BLaER1 treated with 17β-estradiol and CSF1 and Interleukin-3, amounts not matched to agents 10 nM and 100 nM (cell line): ENCODE results near the gene SLC9A8.

Experiments
- H3K27ac ChIP-seq, 11 experiments: shearing (Covaris generic); formaldehyde crosslinking; 2 replicates each; pipeline ENCODE4 v1.8.1; 2022
- H3K27me3 ChIP-seq, 11 experiments: shearing (Covaris generic); formaldehyde crosslinking; 2 replicates each; pipeline ENCODE4 v1.8.1; 2022
- H3K36me3 ChIP-seq, 11 experiments: shearing (Covaris generic); formaldehyde crosslinking; 2 replicates each; pipeline ENCODE4 v1.8.1; 2022
- H3K4me1 ChIP-seq, 10 experiments: shearing (Covaris generic); formaldehyde crosslinking; 2 replicates each; pipeline ENCODE4 v1.8.1; 2022
- H3K4me2 ChIP-seq, 11 experiments: shearing (Covaris generic); formaldehyde crosslinking; 2 replicates each; pipeline ENCODE4 v1.8.1; 2022
- H3K4me3 ChIP-seq, 10 experiments: shearing (Covaris generic); formaldehyde crosslinking; 2 replicates each; pipeline ENCODE4 v1.8.1; 2022
- H3K9ac ChIP-seq, 11 experiments: shearing (Covaris generic); formaldehyde crosslinking; 2 replicates each; pipeline ENCODE4 v1.8.1; 2022
- H3K9me3 ChIP-seq, 11 experiments: shearing (Covaris generic); formaldehyde crosslinking; replicated peaks in 1 of 11; 2 replicates each; pipeline ENCODE4 v1.8.1; 2022
- H4K20me1 ChIP-seq, 11 experiments: shearing (Covaris generic); formaldehyde crosslinking; 2 replicates each; pipeline ENCODE4 v1.8.1; 2022
- Cebpa-rat ChIP-seq, 11 experiments: shearing (Covaris generic); IDR thresholded peaks; 2 replicates each; pipeline ENCODE4 v1.8.1; 2022

Gene SLC9A8

DNA sequence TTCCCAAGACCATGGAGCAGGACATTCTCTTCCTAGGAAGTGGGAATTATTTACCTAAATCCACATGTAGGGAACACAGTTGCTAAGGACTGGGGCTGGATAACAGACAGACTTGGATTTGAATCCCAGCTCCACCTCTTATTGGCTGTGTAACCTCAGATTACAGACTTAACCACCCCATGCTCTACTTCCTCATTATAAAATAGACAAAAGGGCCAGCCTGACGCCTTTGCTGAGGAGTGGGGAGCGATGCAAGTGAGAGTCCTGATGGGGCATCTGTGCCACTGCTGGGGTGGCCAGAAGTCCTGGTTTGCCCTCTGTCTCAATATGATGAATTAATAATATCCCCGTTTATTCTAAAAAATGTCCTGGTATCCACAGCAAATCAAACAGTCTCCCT is 55.9 kb downstream of the SLC9A8 start:
- TF ChIP-seq Cebpa-rat (IDR thresholded peaks at IDR 0.05), result no peak
- H4K20me1 ChIP-seq, result no peaks in the 10 kb centered on the region; a peak in 1 of 22 replicates
- no peak overlapping the region for H3K4me3 ChIP-seq
- peak overlapping the region; percentile 54 to 87 (median 70) for H3K4me2 ChIP-seq
- peak overlapping the region in 8 of 11 experiments; percentile 11 to 38 (median 23); a peak in 6 of 22 replicates for H3K9ac ChIP-seq
- H3K4me1 ChIP-seq, result peaks cover 13 to 19% (median 16%) of the 10 kb centered on the region in 10 experiments
- H3K36me3 ChIP-seq, result peaks cover 17 to 66% (median 25%) of the 10 kb centered on the region in 11 experiments
- no peaks in the 10 kb centered on the region for H3K9me3 ChIP-seq
- H3K27ac ChIP-seq, result peak overlapping the region in 8 of 11 experiments; percentile 30 to 66 (median 52); a peak in 13 of 22 replicates
- no peaks in the 10 kb centered on the region for H3K27me3 ChIP-seq

DNA sequence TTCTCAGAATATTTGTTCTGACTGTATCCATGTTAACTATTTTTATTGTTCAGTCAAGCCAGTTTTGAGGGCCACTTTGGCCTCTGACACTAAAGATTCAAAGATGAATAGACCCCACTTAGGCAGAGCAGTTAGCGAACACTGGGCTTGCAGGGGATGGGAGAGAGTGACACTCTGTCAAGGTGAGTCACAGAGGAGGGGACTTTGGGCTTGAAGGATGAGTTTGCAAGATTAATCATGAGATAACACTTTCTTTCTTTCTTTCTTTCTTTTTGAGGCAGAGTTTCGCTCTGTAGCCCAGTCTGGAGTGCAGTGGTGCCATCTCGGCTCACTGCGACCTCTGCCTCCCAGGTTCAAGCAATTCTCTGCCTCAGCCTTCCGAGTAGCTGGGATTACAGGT is 56.3 kb downstream of the SLC9A8 start:
- Histone ChIP-seq H3K4me2 (peak overlapping the region in 5 of 11 experiments; percentile 54 to 80 (median 73); a peak in 9 of 22 replicates), H3K9ac (no peak overlapping the region), H3K4me1 (peaks cover 13 to 19% (median 16%) of the 10 kb centered on the region in 10 experiments), H4K20me1 (no peaks in the 10 kb centered on the region; a peak in 1 of 22 replicates), H3K36me3 (peaks cover 16 to 62% (median 23%) of the 10 kb centered on the region in 11 experiments), H3K4me3 (no peak overlapping the region), H3K27me3 (no peaks in the 10 kb centered on the region), H3K27ac (peak overlapping the region in 4 of 11 experiments; percentile 45 to 64 (median 60); a peak in 5 of 22 replicates), H3K9me3 (no peaks in the 10 kb centered on the region)
- no peak for TF ChIP-seq Cebpa-rat (IDR thresholded peaks at IDR 0.05)

DNA sequence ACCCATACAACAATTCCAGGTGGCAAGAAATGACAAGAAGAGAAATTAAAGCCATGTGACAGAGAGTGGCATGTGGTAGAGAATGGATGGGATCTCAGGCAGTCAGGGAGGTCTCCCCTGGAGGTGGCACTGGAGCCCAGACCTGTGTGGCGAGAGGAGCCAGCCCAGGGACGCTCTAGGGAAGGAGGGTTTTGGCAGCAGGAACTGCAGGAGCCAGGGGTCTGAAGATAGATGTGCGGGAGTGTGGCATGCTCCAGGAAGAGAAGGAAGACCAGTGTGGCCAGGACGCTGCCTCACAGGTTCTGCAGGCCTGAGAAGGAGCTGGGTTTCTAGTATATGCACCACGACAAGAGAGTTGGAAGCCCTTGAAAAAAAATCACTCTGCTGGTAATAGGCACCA is 57.6 kb downstream of the SLC9A8 start:
- peaks cover 13 to 19% (median 16%) of the 10 kb centered on the region in 10 experiments for H3K4me1 ChIP-seq
- no peak overlapping the region for H3K27ac ChIP-seq
- H3K36me3 ChIP-seq, result peaks cover 5 to 61% (median 20%) of the 10 kb centered on the region in 11 experiments; a peak in 20 of 22 replicates
- H3K4me3 ChIP-seq, result no peak overlapping the region
- H3K27me3 ChIP-seq, result no peaks in the 10 kb centered on the region
- H3K9ac ChIP-seq, result no peak overlapping the region
- H4K20me1 ChIP-seq, result no peaks in the 10 kb centered on the region; a peak in 1 of 22 replicates
- H3K4me2 ChIP-seq, result no peak overlapping the region
- H3K9me3 ChIP-seq, result no peaks in the 10 kb centered on the region
- TF ChIP-seq Cebpa-rat (IDR thresholded peaks at IDR 0.05), result no peak

DNA sequence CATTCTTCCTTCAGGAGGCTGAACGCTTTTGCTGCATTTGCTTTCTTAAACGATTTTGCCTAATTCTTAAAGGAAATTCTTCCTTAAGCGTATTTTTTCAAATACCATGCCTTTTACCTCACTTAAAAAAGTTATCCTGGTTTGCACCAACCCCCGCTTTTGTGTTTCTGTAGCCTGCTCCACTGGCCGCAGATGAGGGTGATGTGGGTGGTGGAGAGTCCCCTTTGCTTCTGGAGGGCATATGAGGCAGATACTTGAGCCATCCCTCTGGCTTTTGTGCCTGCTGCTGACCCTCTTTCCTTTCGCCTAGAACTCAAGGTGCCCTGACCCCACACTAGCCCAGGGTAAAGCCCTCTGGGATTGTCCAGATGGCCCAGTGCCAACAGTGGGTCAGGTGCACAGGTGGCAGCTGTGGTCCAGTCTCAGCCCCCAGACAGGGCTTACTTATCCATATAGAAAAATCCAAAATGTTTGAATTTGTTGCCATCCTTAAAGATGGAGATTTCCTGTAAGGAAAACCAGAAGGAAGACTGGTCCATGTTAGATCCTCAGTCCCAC is 58.8 kb downstream of the SLC9A8 start:
- H3K27me3 ChIP-seq, result no peaks in the 10 kb centered on the region
- H3K9me3 ChIP-seq, result no peaks in the 10 kb centered on the region
- H3K4me2 ChIP-seq, result no peak overlapping the region
- no peak overlapping the region for H3K4me3 ChIP-seq
- TF ChIP-seq Cebpa-rat (IDR thresholded peaks at IDR 0.05), result no peak
- H3K36me3 ChIP-seq, result peaks cover 4 to 66% (median 18%) of the 10 kb centered on the region in 11 experiments; a peak in 16 of 22 replicates
- no peak overlapping the region for H3K27ac ChIP-seq
- H4K20me1 ChIP-seq, result no peaks in the 10 kb centered on the region; a peak in 1 of 22 replicates
- H3K9ac ChIP-seq, result no peak overlapping the region
- peaks cover 13 to 19% (median 16%) of the 10 kb centered on the region in 10 experiments for H3K4me1 ChIP-seq

DNA sequence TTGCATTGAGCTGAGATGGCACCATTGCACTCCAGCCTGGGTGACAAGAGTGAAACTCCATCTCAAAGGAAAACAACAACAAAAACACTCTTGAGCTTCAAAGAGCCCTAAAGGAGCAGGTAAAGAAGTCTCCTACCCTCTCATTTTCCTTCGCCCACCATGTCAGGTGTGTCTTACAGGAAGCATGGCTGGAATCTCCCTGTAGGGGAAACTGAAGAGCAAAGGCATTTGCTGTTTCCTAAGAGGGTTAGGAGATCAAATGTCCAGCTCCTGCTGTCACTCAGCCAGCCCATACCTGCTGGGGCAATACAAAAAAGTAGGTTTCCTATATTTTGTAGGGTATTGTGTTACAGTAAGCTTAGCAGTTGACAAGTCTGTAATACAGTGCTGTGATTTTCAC is 59.4 kb downstream of the SLC9A8 start:
- TF ChIP-seq Cebpa-rat (IDR thresholded peaks at IDR 0.05), result no peak
- Histone ChIP-seq H3K9me3 (no peaks in the 10 kb centered on the region), H3K9ac (no peak overlapping the region), H3K4me1 (peaks cover 13 to 19% (median 16%) of the 10 kb centered on the region in 10 experiments), H3K27me3 (no peaks in the 10 kb centered on the region), H3K27ac (no peak overlapping the region), H4K20me1 (no peaks in the 10 kb centered on the region; a peak in 1 of 22 replicates), H3K4me2 (no peak overlapping the region), H3K4me3 (no peak overlapping the region), H3K36me3 (peaks cover 4 to 72% (median 20%) of the 10 kb centered on the region in 11 experiments; a peak in 16 of 22 replicates)

DNA sequence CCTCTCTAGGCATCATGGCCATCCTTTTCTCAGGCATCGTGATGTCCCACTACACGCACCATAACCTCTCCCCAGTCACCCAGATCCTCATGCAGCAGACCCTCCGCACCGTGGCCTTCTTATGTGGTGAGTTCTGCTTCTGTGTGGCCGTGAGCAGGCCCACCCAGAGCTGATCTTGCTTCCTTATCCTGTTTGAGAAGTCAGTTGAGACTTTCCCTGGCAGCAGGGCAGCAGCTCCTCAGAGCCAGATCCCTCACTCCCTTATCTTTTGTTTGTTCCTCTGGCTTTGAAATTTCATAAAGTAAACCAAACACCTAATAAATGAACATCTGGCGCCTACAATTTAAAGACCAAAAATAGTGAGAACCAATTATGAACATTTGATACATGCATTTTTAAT is 62.1 kb downstream of the SLC9A8 start:
- Histone ChIP-seq H3K4me2 (no peak overlapping the region), H3K9me3 (no peaks in the 10 kb centered on the region), H3K36me3 (peaks cover 8 to 90% (median 30%) of the 10 kb centered on the region in 11 experiments; a peak in 18 of 22 replicates), H3K9ac (no peak overlapping the region), H4K20me1 (no peaks in the 10 kb centered on the region; a peak in 1 of 22 replicates), H3K27me3 (no peaks in the 10 kb centered on the region), H3K27ac (no peak overlapping the region), H3K4me1 (no peaks in the 10 kb centered on the region), H3K4me3 (no peak overlapping the region)
- TF ChIP-seq Cebpa-rat (IDR thresholded peaks at IDR 0.05), result no peak

DNA sequence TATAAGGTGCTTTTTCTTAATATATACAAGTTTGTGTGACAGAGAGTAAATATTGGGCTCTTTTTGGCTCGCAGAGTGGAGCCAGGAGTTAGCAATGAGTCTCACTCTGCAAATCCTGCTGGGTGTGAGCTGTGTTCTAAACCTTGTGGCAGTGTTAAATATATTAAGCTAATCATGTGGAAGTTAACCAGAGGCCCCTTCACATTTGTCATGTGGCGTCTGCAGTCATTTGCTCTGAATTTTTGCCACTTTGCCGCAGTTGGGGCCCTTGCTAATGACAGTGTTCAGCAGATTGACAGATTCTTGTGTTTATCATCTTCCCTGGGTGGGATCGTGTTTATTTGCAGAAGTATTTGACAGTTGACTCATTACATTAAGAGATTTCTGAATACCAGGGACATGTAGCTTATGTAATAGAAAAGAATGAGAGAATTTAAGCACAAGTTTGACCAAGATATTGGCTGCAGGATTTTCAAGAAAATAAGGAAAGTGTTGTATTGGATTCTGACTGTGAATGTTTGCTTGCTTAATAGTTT is 64.8 kb downstream of the SLC9A8 start:
- no peak overlapping the region for H3K4me3 ChIP-seq
- 0 out of 22 replicates have a peak, but pooled peaks cover 0 to 6% (median 0%) of the 10 kb centered on the region in 11 experiments for H4K20me1 ChIP-seq
- H3K27me3 ChIP-seq, result no peaks in the 10 kb centered on the region
- H3K4me2 ChIP-seq, result no peak overlapping the region
- H3K9ac ChIP-seq, result no peak overlapping the region
- H3K4me1 ChIP-seq, result no peaks in the 10 kb centered on the region
- H3K9me3 ChIP-seq, result no peaks in the 10 kb centered on the region
- no peak for TF ChIP-seq Cebpa-rat (IDR thresholded peaks at IDR 0.05)
- H3K36me3 ChIP-seq, result peaks cover 22 to 90% (median 50%) of the 10 kb centered on the region in 11 experiments; a peak in 20 of 22 replicates
- H3K27ac ChIP-seq, result no peak overlapping the region

GRCh38 chr20:49878977-49879376 is 66.3 kb downstream of the SLC9A8 start:
- no peak for TF ChIP-seq Cebpa-rat (IDR thresholded peaks at IDR 0.05)
- no peak overlapping the region for H3K27ac ChIP-seq

GRCh38 chr20:49880177-49880576 is 67.5 kb downstream of the SLC9A8 start:
- TF ChIP-seq Cebpa-rat (IDR thresholded peaks at IDR 0.05), result no peak
- Histone ChIP-seq H3K27me3 (no peaks in the 10 kb centered on the region), H3K9me3 (no peaks in the 10 kb centered on the region), H3K4me3 (no peak overlapping the region), H3K36me3 (peaks cover 38 to 92% (median 63%) of the 10 kb centered on the region in 11 experiments), H3K27ac (no peak overlapping the region), H3K4me1 (peaks cover 0 to 10% (median 9%) of the 10 kb centered on the region in 10 experiments; a peak in 10 of 20 replicates), H3K9ac (no peak overlapping the region), H4K20me1 (0 out of 22 replicates have a peak, but pooled peaks cover 0 to 6% (median 0%) of the 10 kb centered on the region in 11 experiments), H3K4me2 (no peak overlapping the region)

More at GRCh38 chr20:49878977-49879376, 66.3 kb downstream of the SLC9A8 start:
- Histone ChIP-seq H3K27me3 (no peaks in the 10 kb centered on the region), H3K9me3 (no peaks in the 10 kb centered on the region), H3K4me2 (no peak overlapping the region), H3K36me3 (peaks cover 31 to 90% (median 59%) of the 10 kb centered on the region in 11 experiments), H3K4me1 (no peaks in the 10 kb centered on the region), H4K20me1 (0 out of 22 replicates have a peak, but pooled peaks cover 0 to 6% (median 0%) of the 10 kb centered on the region in 11 experiments), H3K9ac (no peak overlapping the region), H3K4me3 (no peak overlapping the region)
